EH (cell line): ENCODE measurements around the gene NYAP2.
A peak's percentile ranks its signal among the peaks of the same experiment; 100 is the strongest.

Source experiments
- DNase-seq: peaks from one replicate; pipeline ENCODE4 v3.0.0-alpha.2; 2015; ENCODE audit warnings: low read depth

The NYAP2 gene

GRCh38 chr2:225399504-225399903, at the start of gene NYAP2:
Gene NYAP2, plus strand, starts transcription at chr2:225399710. Its CDS starts 9,171 bp downstream, at chr2:225408881.
- DNase-seq = no peak

- DNase-seq = peak; percentile 14
Measured at GRCh38 chr2:225353579-225354085, 45.9 kb upstream of the NYAP2 start.

DNA sequence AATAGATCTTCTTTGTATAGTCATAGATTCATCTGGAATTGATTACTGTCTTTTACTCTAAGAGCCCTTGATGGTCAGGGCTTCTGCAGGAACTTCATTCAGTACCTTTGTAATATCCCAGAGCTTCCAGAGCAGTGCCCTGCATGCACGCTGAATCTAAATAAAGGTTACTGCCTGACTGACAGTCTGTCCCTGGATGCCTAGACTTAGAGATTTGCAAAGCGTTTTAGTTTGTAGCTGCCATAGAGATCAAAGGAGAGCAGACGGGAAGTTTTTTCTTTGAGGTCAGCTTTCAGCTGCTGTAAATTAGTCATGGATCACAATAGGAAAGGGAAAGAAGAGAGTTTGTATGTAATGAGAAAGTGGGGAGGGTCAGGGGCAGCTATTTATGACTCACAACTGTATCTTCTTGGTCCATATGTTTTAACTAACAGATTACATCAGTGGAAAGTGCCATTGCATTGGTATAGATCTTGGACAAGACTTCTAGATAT, 45.2 kb upstream of the NYAP2 start:
- DNase-seq = peak; percentile 79

DNA sequence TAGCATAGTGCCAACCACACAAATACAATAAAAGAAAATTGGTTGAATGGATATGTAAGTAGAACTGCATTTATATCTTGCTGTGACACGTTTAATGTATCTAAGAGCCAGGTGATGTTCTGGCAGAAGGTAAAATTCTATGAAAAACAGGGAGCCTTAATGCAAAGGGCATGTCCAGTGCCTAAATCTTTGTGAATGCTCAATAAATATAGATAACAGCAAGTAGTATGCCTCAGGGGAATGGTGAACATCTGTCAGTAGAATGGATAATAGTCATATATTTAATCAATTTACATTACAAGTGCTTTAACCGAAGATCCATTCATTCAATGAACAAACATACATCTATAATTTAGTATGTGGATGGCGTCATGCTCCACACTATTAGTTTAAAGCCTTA, 43.7 kb upstream of the NYAP2 start:
- no peak for DNase-seq

DNA sequence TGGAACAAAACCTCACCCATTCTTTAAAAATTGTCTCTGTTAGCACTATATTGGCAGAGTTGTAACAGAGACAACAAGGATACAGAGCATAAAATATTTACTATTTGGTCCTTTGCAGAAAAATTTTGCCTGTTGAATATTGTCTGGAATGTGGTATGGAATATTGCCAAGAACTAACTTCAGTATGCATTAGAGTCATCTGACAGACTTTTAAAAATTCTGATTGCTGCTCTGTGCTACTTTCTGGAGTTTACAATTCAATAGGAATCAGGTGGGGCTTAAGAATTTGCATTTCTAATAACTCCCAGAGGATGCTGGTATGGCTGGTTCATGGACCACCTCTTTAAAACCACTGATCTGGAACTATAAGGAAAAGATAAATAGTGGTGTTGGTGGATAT, 32.8 kb upstream of the NYAP2 start:
- no peak for DNase-seq

- no peak for DNase-seq
Measured at GRCh38 chr2:225367482-225367881, 32.0 kb upstream of the NYAP2 start.

DNA sequence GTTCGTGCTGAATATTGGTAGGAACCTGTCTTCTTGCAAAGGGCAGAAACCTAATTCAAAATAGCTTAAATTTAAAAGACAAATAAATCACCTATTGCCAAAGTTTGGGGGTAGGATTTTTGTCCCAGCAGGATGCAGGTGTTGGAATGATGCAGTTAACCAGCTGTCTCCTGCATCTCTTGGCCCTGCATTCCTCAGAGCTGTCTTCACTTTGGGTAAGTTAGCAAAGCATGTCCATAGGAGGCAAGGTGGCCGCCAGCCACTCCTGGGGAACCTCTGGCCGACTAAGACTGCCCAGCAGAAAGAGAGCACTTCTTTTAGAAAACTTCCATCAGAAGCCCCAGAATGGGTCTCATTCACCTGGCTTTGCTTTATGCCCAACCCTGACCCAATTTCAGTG, 20.5 kb upstream of the NYAP2 start:
- DNase-seq = no peak

DNA sequence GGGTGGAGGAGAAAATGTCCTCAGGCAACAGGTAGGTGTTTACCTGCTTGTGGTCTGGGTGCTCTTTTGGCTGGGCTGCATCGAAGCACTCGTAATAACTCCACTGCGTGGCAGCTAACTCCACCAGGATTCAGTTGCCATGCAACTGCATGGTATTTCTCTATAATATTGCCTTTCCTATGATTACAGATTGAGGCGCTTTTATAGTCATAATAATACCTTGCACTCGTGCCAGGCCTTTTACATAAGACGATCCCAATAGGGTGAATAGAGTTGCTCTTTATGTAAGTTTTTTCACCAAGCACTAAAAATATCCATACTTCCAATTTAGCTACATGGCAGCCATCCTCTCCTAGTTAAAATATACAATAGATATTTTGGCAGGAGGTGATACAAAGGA, 19.7 kb upstream of the NYAP2 start:
- DNase-seq = no peak

DNA sequence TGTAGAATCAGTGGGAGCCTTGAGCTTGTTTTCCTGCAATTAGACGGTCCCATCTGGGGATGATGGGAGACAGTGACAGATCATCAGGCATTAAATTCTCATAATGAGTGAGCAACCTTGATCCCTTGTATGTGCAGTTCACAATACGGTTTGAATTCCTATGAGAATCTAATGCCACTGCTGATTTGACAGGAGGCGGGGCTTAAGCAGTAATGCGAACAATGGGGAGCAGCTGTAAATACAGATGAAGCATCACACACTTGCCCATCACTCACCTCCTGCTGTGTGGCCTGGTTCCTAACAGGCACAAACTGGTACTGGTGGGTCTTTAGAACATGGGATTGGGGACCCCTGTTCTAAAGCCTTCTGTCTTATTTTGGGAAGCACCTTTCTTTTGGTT, 17.9 kb upstream of the NYAP2 start:
- no peak for DNase-seq

DNA sequence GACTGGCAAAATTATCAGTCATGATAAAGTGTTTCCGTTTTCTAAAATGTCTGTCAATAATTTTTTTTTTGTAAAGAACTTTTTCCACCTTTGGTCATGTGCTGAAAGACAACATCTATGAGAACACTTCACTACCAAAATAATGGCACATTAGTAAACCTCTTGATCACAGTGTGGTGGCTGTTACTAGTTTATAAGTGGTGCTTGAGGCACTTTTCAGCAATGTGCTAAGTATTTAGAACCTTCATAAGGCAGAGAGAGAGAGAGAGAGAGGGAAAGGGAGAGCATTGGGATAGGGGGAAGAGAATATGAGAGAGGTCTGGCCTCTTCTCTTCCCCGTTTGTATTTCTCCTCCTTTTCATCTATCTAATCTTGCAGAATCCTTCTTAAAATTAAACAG, 1.1 kb upstream of the NYAP2 start:
- no peak for DNase-seq

- DNase-seq = peak; percentile 63
Measured at GRCh38 chr2:225400060-225400511, 576 bp downstream of the NYAP2 start.

- DNase-seq = no peak
Measured at GRCh38 chr2:225400546-225401400, 1.3 kb downstream of the NYAP2 start.

DNA sequence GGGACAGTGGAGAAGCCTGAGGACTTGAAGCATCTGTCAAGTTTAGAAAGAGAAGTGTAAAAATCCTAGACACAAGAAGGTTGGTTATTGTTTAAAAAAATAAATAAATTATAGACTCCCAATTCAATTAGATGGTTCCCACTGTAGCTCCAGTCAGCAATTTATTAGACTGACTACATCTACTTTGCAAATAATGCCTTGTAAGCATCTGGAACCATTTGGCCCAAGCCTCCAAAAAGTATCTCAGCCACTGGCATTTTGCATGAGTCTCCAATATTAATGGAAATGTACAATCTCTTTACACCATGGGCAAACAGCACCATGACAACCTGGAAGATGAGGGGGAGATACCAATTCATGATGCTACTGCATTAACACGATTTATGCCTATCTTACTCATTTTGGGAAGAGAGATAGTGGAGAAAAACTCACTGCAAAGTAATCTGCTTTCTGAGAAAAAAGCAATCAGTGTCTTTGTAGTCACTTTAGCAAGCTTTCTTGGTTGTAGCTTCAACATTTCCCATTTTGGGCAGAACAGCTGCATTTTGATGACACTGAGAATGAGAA, 2.8 kb downstream of the NYAP2 start:
- DNase-seq = no peak

- DNase-seq = peak; percentile 4
Measured at GRCh38 chr2:225411452-225411851, 11.9 kb downstream of the NYAP2 start.

GRCh38 chr2:225413786-225414185, 14.3 kb downstream of the NYAP2 start:
- DNase-seq = no peak

GRCh38 chr2:225414902-225415301, 15.4 kb downstream of the NYAP2 start:
- DNase-seq = no peak

DNA sequence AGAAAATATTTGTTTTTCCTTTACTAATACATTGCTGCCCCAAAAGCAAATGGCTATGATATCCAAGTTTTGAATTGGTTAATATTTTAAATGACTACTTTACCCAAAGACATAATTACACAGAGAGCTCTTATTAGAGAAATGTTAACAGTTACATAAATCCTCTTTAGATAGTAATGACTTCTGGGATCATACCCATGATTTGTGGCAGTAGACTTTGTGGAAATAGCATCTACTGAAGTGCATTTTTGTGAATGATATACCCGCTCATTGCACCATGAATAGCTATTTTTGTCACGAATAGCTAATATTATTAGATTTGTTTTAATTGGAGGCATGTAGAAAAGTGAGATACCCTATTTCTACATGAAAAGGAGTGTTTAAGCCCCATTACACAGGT, 15.8 kb downstream of the NYAP2 start:
- DNase-seq = no peak

- no peak for DNase-seq
Measured at GRCh38 chr2:225415792-225416191, 16.3 kb downstream of the NYAP2 start.

- no peak for DNase-seq
Measured at GRCh38 chr2:225416616-225417367, 17.3 kb downstream of the NYAP2 start.

DNA sequence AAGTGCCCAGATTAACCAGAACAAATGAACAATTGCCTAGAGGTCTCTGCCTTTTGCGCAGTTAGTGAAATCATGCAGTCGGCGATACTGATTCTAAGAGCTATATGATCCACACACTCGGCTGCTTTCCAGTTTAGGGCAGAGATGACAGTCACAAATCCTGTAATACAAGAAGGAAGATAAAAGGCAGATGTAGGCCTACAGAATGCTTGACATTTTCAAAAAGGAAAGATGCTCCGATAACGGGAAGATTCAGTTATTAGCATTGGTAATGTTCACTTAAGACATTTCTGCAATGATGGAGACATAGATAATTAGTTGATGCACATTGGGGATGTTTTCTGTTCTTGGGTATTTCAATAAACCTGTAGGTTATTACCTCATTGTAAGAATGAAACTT, 19.5 kb downstream of the NYAP2 start:
- no peak for DNase-seq

DNA sequence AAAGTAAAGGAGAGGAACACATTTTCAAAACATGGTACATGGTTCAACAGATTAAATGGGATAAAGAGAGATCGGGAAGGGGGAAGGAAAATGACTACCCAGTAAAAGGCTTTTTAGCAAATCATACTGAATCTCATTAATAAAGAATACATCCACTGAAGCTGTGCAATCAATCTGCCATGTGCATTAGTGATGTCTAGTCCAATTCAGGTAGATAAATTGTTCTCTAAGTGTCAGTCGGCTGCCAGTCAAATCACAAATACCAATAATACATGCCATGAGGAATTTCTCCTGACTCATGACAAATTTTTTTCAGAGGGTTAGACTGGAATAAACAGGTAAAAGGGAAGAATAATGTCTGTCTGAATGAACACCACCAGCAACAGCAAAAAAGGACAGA, 22.6 kb downstream of the NYAP2 start:
- DNase-seq = no peak

DNA sequence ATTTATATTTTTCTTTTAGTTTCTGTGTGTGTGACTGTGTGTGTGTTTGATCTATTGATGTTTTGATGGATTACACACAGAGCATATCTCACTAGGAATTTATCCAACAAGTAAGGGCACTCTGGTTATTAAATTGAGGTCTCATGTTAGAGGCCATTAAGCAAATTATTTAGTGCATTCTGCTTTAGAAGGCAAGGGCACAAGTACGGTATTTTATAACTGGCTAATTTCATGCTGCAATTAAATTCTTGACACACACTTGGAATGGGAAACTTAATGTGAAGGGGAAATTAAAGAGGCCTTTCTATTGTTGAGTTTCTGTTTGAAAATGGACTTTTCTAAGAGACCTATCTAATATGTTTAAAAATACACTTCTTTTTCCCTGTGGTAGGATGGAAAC, 25.8 kb downstream of the NYAP2 start:
- no peak for DNase-seq

DNA sequence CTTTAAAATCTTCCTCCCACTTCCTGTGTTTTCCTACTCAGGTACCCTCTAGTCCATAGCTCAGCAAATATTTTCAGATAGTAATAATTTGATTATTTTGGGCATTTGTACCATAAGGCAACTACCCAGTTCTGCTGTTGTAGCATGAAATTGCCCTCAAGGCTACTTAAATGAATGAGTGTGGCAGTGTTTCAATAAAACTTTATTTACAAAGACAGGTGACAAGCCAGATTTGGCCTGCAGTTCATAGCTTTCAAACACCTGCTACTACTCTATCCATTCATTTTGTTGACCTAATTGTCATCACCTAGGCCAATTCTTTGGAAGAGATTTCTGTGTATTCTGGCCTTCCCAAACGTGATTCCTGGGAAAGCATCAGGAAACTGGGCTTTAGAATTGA, 28.9 kb downstream of the NYAP2 start:
- DNase-seq = no peak
